ENCODE measurements around the gene SDF2. TPM values are rescaled to one million over a fixed set of nuclear protein-coding genes. Genes with fewer than 3 reads are reported as not detected.
A peak's percentile ranks its signal among the peaks of the same experiment; 100 is the strongest.

The SDF2 gene
- total and polyA plus RNA-seq, 9 of the 15 experiments (the other 6 are each of a cell fraction or from before 2014, with no cell fraction given) = 41.2 to 132 (median 65.6) TPM

DNA sequence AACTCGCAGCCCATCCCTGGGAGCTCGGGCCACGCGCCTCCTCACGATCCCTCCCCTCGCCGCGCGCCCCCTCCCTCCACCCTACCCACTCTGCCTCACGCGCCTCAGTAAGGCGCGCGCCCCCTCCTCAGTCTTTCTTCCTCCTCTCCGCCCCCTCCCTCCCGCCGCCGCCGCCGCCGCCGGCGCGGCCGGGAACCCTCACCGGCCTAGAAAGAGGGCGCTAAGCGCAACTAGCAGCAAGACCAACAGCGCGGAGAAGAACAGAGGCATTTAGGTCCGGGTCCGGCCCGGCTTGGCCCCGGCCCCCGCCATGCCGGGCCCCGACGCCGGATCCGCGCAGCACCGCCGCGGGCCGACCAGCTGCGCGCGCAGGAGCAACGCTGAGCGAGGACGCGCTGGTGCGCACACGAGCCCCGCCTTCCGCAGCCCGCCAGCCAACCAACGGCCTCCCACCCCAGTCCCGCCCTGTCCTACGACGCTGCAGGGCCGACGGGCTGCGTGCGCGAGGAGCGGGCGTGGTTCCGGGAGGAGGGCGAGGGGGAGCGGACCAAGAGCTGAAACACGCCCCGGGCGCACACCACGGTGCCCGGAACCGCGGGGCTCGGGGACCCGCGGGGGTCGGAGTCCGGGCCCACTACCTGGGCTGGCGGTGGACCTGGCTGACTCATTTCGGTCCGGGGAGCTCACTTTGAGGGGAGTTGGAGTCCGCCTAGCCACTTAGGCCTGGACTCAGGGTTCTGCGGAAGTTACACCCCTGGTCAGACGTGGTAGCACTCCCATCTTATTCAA lies 16.7 kb downstream of the SDF2 start, which contains the start of gene BLTP2 (continued):
- TF ChIP-seq, protein P1, sequence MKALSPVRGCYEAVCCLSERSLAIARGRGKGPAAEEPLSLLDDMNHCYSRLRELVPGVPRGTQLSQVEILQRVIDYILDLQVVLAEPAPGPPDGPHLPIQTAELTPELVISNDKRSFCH (CRISPR knock-in tag; IDR thresholded peaks at IDR 0.05) = no peak
- TF ChIP-seq, protein P1 (tag; IDR thresholded peaks at IDR 0.05) = no peak
- TF ChIP-seq NFATC3 (IDR thresholded peaks at IDR 0.05) (no peak), KDM5B (IDR thresholded peaks at IDR 0.05; ENCODE audit: insufficient replicate concordance, low read depth, low read length) (peak; percentile 67), RUNX1 (IDR thresholded peaks at IDR 0.05; ENCODE audit: low read depth) (no peak), SAFB2 (IDR thresholded peaks at IDR 0.05; ENCODE audit: borderline replicate concordance, low read depth, low read length, severe bottlenecking) (no peak), TRIM28 (IDR thresholded peaks at IDR 0.05) (no peak), TAF9B (IDR thresholded peaks at IDR 0.05; ENCODE audit: partially characterized antibody) (no peak), JUN (IDR thresholded peaks at IDR 0.05; ENCODE audit: borderline replicate concordance, low read depth, low read length) (no peak), JUN (CRISPR knock-in tag; IDR thresholded peaks at IDR 0.05; ENCODE audit: borderline replicate concordance) (no peak), ZNF239 (CRISPR knock-in tag; IDR thresholded peaks at IDR 0.05) (no peak), PRMT5 (CRISPR knock-in tag; IDR thresholded peaks at IDR 0.05) (no peak), ZNF217 (CRISPR knock-in tag; IDR thresholded peaks at IDR 0.05) (no peak), ETS2 (tag; IDR thresholded peaks at IDR 0.05; ENCODE audit: borderline replicate concordance, poor library complexity, severe bottlenecking) (no peak), ZNF830 (CRISPR knock-in tag; IDR thresholded peaks at IDR 0.05) (no peak), NFYB (IDR thresholded peaks at IDR 0.05; ENCODE audit: extremely low read depth, insufficient read length) (peak; percentile 24), TSC22D4 (tag; IDR thresholded peaks at IDR 0.05) (no peak), GATAD2A (IDR thresholded peaks at IDR 0.05) (peak; percentile 45; the same call in 1 of the 2 replicates), SRSF9 (IDR thresholded peaks at IDR 0.05; ENCODE audit: borderline replicate concordance, low read depth, low read length) (no peak), ZNF785 (CRISPR knock-in tag; IDR thresholded peaks at IDR 0.05) (no peak), SP2 (IDR thresholded peaks at IDR 0.05; ENCODE audit: extremely low read depth, low read depth, low read length, poor library complexity, severe bottlenecking) (peak; percentile 31), ZNF699 (CRISPR knock-in tag; IDR thresholded peaks at IDR 0.05; ENCODE audit: insufficient replicate concordance) (no peak), ELF4 (CRISPR knock-in tag; IDR thresholded peaks at IDR 0.05) (peak; percentile 24; the same call in 1 of the 2 replicates), ILK (tag; IDR thresholded peaks at IDR 0.05; ENCODE audit: borderline replicate concordance, low read depth) (no peak), NFXL1 (CRISPR knock-in tag; IDR thresholded peaks at IDR 0.05) (no peak), MECOM (CRISPR knock-in tag; IDR thresholded peaks at IDR 0.05) (no peak)
- TF ChIP-seq, protein P2, sequence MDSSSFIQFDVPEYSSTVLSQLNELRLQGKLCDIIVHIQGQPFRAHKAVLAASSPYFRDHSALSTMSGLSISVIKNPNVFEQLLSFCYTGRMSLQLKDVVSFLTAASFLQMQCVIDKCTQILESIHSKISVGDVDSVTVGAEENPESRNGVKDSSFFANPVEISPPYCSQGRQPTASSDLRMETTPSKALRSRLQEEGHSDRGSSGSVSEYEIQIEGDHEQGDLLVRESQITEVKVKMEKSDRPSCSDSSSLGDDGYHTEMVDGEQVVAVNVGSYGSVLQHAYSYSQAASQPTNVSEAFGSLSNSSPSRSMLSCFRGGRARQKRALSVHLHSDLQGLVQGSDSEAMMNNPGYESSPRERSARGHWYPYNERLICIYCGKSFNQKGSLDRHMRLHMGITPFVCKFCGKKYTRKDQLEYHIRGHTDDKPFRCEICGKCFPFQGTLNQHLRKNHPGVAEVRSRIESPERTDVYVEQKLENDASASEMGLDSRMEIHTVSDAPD (CRISPR knock-in tag; IDR thresholded peaks at IDR 0.05) = no peak
- TF ChIP-seq, protein P3, sequence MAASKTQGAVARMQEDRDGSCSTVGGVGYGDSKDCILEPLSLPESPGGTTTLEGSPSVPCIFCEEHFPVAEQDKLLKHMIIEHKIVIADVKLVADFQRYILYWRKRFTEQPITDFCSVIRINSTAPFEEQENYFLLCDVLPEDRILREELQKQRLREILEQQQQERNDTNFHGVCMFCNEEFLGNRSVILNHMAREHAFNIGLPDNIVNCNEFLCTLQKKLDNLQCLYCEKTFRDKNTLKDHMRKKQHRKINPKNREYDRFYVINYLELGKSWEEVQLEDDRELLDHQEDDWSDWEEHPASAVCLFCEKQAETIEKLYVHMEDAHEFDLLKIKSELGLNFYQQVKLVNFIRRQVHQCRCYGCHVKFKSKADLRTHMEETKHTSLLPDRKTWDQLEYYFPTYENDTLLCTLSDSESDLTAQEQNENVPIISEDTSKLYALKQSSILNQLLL (CRISPR knock-in tag; IDR thresholded peaks at IDR 0.05; ENCODE audit: borderline replicate concordance) = no peak
